ENCODE results near the gene LMO1.

Gene LMO1

DNA sequence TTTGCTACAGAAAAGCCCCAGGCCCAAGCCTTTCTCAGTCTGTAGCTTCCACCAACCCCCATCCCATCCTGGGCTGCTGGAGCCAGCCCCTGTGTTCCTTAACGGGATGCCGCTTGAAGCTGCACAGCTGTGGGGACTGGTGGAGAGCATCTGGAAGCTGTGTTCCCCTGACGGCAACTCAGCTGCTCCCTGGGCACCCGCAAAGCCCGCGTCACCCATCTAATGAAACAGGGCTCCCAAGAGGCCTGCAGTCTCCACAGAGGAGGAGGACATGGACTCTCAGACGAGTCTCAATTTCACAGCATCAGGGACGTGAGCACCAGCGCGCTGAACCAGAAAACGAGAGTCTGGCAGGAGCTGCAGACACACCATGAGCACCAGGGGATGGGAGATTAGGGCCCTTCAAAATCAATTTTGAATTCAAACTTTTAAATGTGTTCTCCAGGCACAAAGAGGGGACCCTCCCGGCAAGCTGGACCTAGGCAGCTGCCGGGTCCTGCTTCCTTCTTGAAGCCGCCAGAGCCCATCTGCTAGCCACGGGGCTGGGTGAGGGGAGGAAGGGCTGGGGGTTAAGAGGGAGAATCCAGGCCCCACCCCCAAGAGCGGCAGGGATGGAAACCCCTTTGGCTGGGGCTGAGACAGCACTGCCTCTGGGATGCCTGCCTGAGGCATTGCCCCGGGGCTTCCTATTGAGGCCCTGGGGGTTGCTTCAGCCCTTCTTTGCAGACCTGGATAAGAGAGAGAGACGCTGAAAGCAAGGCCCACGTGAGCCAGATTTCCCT, 21.0 kb downstream of the LMO1 start:
- no peak for DNase-seq (ENCODE audit: low spot score)

DNA sequence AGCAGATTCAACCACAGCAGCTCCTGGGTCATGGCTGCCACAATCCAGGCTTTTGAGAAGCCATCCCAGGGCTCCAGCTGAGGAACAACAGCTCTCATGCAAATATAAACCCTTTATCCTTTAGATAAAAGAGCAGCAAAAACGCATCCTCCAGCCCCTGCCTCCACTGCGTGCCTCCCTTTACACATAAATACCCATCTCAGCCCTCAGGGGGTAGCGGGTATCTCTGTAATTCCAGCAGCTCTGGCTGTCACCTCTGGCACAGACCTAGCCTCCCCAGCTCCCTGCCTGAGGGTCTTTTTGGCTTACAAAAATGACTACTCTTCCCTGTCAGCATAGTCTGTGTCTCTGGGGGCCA, 21.6 kb downstream of the LMO1 start:
- no peak for DNase-seq (ENCODE audit: low spot score)

DNA sequence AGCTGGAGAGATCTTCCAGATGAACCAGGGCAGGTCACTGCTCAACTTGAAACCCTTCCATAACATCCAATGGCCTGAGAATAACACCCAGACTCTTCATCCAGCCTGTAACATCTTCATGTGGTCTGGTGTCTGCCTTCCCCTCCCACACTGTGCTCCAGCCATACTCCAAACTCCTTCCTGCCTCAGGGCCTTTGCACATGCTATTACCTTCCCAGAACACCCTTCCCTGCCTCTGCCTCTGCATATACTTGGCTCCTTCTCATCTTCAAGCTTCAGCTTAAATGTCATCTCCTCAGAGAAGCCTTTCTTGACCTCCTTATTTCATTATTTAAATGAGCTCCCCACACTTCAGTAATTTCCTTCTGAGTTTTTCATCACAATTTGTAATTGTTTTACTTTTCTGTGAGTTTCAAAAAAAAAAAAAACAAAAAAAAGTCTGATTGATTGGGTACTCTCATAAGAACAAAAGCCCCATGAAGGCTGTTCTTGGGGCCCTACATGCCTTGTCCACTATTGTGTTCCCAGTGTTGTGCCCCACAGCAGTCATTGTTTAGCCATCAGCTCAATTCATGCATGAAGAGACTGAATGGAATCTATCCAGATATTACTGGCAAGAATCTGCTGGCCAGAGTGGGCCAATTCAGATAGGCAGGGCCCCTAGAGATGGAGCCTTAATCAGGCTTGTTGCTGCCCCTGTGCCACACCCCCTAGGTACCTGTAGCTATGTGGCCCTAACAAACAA, 22.1 kb downstream of the LMO1 start:
- no peak for DNase-seq (ENCODE audit: low spot score)

DNA sequence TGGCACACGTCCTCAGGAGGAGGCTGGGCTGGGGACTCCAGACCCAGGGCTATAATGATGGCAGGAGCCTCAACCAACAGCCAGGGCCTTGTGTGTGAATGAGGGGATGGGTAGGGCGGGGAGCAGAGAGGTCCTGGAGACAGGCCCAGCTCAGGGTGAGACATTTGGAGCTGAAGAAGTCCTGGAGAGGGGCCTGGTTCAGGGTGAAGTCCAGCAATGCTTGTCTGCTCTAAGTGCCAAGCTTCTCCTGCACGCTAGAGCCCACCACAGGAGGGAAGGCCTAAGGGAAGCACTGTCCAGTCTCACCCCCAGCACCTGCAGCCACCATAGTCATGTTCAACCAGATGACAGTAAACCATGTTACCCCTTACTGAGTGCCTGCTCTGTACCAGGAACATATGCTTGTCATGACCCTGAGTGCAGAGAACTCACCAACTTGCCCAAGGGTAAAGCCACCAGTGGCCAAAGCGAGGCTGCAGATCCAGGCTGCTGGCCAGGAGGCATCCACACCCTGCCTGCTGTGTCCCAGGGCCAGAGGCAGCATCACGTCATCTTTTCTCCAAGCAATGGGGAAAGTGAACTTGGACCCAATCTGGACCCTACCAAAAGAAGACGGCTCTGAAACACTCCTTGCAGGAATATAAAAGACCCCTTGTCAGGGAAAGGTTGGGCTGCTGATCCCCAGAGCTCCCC, 24.0 kb downstream of the LMO1 start:
- peak; percentile 58 for DNase-seq (ENCODE audit: low spot score)

DNA sequence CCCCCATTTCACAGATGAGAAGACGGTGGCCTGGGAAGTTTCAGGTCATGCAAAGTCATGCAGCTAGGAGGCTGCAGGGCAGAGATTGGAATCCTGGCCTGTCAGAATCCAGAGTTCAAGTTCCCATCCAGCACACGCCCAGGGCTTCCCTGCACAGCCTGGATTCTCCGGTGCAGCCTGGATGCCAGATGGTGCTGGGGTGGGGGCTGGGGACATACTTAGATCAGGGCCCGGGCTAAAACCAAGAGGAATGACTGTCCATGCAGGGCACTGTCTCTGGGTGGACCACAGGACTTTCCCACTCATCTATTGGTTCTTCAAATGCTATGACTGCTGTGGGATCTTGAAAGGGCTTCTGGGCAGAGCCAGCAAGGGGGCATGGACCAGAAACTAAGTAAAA, 24.6 kb downstream of the LMO1 start:
- DNase-seq (ENCODE audit: low spot score) = no peak

DNA sequence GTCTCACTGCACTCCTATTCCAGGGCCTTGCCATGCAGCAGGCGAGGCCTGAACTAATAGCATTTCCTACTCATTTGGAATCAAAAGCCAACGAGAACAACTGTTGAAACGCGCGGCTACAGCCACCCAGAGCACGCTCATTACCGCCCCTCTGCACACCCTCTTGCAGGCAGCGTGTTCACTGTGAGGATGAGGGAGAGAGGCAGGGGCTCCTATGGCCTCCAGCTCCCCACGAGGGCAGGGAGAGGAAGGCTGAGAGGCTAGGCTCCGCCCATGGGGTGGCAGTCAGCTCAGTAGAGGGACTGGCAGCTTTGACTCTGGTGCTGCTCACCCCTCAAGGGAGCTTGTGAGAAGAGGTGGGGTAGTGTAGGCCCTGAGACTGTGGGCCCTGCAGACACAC, 26.2 kb downstream of the LMO1 start:
- no peak for DNase-seq (ENCODE audit: low spot score)

DNA sequence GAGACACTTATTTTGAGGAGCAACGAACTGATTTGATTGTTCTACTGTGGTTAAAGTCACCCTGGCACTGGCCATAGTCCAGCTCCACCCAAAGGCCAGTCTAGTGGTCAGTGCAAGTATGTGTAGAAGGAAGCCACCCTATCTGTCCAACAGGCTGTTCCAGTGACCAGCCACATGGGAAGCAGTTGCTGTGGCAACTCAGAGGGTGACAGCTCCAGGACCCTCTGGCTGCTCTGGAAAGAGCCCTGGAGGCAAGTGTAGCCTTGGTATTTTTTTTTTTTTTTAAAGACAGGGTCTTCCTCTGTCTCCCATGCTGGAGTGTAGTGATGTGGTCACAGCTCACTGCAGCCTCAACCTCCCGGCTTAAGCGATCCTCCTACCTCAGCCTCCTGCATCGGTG, 27.8 kb downstream of the LMO1 start:
- DNase-seq (ENCODE audit: low spot score) = no peak

DNA sequence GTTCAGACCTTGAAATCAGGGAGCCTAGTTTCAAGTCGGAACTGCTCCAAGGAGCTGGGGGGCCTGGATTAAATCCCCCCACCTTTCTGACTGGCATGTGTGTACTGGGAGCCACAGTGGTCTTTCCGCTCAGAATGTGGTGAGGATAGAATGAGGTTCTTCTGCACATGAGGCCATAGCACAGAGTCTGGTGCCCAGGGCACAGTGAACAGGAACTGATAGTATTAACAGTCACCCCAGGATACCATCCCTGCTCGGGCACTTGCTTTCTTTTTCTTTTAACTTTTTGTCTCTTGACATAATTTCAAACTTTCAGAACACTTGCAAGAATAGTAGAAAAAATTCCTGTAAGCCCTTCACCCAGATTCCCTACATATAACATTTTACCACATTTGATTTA, 28.8 kb downstream of the LMO1 start:
- no peak for DNase-seq (ENCODE audit: low spot score)

DNA sequence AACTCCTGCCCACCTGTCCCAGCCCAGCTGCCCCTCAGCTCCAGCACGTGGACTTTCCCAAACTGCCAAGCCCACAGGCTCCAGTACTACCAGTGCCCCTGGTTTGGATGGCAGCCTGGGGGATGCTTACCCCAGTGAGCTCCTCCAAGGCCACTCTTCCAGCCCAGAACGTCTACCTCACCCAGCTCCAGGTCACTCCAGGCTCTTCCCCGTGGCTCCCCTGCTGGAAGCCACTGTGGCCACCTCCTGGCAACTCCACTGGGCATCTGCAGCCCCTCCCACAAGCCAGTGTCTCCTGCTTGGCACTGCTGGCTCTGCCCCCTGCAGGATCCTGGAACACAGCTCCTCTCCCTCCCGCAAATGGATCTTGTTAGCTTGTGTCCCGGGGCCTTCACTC, 29.3 kb downstream of the LMO1 start:
- no peak for DNase-seq (ENCODE audit: low spot score)

DNA sequence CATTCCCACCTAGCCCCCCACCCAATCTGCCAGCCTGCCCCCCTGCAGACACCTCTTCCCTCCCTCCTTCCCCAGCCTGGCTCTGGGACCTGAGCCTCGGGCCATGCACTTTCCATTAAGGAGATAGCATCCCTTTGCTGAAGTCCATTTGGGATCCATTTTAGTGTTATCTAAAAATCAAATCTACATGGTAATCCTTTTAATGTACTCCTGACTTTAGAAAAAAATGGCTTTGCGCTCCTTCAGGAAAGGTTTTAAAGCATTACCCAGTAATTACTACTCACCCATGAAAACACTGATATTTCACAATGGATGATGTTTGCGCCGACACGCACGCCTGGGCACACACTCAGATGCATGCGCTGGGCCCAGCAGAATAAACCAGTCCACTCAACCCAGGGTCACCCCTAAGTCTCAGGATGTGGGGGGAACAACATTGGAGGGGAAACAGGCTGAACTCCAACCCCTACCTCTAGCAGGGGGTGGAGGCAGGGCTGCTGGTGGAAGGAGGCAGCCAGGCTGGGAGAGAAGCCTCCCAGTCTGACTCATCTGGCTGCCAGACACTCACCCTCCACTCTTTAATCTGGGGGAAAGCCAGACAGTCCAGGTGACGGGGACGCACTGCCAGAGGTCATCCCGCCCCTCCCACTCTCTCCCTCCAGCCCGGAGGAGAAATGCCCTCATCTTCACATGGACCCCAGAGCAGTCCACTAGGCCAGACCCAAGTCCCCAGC, 29.8 kb downstream of the LMO1 start:
- peak; percentile 69 for DNase-seq (ENCODE audit: low spot score)

DNA sequence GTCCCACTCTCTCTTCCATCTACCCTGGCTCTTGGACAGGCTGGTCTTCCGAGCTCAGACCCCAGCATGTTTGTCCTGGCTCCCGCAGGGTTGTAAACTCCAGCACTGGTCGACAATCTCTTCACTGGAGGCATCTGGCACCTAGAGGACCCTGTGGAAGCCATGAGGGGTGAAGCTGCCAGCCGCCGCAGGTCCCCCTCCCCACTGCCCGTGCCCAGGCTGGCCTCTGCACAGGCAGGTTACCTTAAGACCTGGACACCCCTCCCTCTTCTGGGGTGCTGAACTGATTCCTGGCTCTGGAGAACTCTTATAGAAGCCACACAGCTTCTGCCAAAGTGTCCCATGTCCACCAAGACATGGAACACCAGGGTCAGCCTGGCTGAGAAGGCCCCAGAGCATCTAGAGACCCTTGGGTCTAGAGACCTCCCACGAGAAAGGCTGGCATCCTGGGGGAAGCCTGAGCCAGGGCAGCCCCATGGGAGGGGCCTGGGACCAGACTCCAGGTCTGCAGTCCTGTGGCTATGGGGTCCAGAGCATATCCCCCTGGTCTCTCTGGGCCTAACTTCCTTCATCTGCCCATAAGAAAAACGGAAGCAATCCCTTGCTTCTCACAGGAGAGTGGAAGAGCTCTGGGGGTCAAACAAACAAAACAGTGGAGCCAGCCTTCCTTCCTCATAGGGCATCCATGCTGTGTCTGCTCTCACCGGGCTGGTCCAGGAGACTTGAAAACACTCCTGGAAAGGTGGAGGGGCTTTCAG, 30.6 kb downstream of the LMO1 start:
- no peak for DNase-seq (ENCODE audit: low spot score)

DNA sequence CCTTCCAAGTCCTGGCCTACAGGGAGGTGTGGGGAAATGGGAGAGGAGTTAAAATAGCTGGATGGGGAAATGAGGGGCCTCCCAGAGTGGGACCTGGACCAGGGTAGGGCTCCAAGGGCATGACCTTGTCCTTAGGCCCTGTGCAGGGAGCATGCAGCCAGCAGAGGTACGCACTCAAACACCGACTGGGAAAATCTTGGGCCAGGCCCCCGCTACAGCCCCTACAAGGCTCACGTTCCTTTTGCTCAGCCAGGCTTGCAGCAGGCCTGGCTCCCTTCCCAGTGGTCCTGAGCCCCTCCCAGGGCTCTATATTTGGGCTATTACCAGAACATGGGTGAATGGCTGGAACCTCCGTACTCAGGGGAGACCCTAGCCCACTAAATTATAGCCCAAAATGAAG, 31.3 kb downstream of the LMO1 start:
- no peak for DNase-seq (ENCODE audit: low spot score)

DNA sequence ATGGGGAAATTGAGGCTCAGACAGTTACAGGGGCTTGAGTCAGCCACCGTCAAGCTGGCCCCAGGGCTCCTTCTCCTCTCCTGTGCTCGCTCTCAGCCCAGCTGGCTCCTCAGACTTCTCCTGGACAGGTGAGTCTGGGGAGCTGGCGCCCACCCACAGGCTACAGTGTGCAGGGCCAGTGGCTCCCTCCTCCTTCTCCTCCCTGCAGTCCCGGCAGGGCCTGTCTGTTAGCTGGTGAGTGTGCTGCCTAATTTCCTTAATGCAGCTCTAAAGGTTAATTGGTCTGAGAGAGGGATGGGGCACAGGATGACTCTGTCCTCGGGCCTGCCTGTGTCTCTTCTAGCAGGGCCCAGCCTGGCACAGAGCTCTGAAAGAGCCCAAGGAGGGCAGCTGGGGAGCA, 31.7 kb downstream of the LMO1 start:
- DNase-seq (ENCODE audit: low spot score) = no peak

DNA sequence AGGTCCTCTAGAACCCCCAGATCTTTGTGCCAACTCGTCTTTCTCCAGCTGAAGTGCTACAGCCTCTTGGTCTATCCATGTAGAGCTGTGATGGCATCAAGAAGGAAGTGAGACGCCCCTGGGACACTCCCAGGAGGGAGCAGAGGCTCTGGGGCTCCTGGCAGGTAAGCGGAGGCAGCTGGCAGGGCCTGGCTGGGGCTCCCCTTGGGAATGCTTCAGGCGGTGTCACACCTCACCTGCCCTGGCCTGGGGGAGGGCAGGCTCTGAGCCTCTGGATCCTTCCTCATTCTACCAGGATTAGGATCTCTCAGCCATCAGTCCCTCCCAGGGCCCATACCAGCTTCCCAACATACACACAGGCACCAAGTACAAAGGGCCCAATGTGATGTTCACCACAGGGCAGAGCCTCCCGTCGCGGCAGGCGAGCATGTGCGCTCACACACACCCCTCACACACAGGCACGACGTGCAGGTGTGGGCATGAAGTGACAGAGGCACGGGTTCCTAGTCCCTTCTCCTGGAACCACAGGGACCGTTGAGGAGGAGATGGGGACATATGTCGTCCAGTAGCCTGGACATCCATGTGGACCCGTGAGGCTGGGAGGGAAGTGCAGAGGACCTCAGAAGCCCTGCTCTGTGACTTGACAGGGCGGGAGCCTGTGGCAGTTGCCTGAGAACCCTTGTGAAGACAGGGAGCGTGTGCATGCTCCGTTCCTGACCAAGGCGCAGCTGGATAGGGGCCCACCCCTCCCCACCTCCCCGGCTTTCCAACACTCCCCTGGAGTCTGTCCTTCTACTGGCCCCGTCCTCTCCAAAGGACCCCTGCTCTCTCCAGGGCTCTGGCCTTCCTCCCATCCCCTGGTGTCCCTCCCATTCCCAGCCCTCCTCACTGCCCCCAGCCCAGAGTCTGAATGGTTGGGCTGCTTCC, 32.5 kb downstream of the LMO1 start:
- no peak for DNase-seq (ENCODE audit: low spot score)

DNA sequence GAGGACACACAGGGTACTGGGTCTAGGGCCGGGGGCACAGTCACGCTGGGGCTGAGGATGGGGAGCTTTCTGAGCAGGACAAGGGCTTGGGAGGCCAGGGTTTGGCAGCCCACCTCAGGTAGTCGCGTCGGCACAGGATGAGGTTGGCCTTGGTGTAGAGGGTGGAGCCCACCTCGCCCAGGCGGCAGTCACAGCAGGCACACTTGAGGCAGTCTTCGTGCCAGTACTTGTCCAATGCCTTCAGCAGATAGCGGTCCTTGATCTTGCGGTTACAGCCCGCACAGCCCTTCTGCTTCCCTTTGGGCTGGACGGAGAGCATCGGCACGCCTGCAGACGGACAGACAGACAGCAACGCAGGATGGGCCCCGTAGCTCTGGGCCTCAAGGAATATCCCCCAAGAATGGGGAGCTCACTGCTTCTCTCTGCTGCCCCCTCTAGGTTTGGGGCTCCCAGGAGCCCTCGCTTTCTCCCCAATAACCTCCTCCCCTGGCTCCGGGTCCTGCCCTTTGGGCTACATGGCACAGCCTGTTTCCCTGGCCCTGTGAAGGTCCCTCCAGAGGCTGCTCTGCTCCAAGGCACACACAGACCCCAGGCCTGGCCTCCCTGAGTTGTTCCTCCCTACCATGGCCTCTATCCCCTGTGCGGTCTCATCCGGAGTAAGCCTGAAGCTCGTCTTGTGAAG, 33.4 kb downstream of the LMO1 start:
- no peak for DNase-seq (ENCODE audit: low spot score)

DNA sequence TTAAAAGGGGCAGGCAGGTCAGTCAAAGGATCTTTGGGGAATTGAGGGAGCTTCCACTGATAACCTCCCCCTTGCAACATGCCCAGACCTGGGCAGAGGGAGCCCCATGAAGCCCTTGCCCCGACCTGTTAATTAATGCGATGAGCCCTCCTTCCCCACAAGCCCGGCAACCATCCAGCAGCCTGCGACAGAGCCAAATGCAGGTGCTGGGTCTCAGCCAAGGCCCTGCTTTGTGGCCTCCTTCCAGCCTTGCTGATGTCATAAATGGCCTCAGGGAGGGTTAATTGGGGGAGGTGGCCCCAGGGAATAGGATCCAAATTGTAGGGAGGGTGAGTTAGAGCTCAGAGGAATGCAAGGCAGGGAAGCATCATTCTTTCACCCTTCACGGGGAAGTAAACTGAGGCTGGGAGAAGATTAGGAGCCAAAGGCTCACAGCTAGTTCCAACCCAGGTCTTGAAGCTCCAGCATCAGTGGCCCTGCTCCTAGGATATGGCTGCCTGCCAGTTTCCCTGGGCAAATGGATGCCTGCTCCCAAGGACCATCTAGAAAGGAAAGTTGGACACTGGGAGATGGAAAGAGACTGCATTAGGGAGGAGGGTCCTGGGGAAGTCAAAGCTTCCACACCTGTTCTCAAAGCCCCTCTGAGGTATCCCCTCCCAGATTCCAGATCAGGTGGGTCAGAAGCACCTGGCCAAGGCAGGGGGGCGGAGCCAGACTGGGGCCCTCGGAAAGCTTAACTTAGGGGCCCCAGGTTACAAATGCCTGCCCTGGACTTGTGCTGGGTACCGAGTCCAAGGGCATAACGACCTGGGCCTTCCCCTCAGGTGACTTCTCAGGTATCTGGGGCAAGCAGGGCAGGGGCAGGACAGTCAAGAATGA, 34.1 kb downstream of the LMO1 start:
- DNase-seq (ENCODE audit: low spot score) = no peak

DNA sequence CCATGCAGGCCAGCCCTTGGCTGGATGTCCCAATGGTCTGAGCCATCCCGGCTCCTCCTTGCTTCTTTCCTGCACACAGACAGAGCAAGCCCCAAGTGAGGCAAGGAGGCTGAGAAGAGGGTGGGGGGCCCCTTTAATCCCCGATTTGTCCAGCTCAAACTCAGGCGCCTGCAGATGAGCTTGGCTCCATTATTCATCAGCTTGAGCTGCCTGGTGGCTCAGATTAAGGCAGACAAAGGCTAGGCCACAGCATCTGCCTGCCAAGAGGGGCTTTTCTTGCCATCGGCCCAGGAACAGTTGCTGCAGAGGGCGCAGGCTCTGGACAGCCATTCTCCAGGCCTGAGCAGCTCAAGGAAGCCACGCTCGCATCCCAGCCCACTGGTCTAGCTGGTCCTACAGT, 35.4 kb downstream of the LMO1 start:
- DNase-seq (ENCODE audit: low spot score) = no peak

DNA sequence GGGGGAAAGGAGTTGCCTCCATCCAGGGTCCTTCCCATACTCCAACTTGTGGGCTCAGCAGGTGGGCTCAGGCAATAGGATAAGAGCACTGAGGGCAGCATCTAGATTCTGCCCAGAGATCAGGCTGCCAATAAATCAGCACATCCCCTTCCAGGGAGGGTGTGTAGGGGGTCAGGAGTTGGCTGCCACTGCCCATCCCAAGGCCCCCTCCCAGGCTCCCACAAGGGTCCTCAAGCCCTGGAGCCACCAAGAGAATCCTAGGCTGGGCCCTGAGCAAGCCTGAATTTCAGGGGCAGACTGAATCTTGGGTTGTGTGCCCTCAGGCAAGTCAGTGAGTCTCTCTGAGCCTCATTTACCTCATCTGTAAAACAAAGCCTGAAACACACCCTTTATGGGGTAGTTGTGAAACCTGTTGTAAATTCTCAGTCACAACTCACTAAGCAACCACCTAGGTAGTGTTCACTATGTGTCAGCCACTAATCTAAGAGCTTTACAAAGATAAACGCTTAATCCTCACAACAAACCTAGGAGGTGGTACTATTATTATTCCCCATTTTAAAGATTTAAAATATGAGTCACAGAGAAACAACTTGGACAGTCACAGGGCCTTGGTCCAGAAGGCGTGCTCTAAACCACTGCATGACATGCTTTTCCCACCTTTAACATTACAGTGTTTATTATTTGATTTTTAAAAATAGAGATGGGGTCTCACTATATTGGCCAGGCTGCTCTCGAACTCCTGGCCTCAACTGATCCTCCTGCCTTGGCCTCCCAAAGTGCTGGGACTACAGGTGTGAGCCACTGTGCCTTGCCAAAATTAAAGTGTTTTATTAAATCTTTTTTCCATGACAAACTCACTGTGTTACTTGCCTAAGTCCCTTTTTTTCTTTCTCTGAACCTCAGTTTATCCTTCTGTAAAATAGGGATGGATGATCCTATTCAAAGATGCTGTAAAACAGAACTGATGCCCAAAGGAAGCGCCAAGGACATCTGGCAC, 36.2 kb downstream of the LMO1 start:
- no peak for DNase-seq (ENCODE audit: low spot score)

Measured in AG20443 (cell line).